ENCODE data around the gene AUP1.

The AUP1 gene

GRCh38 chr2:74522516-74522915 is 7.0 kb downstream of the AUP1 start:
- no peak for DNase-seq
- in situ Hi-C loops (cut with HindIII; ENCODE audit: low pct_ligation_motif_present, low pct_unique_long_range_greater_than_20kb, low sequenced_read_pairs), result no loop called here

GRCh38 chr2:74516650-74517049 is 12.9 kb downstream of the AUP1 start:
- in situ Hi-C loops (cut with HindIII; ENCODE audit: low pct_ligation_motif_present, low pct_unique_long_range_greater_than_20kb, low sequenced_read_pairs), result no loop called here

DNA sequence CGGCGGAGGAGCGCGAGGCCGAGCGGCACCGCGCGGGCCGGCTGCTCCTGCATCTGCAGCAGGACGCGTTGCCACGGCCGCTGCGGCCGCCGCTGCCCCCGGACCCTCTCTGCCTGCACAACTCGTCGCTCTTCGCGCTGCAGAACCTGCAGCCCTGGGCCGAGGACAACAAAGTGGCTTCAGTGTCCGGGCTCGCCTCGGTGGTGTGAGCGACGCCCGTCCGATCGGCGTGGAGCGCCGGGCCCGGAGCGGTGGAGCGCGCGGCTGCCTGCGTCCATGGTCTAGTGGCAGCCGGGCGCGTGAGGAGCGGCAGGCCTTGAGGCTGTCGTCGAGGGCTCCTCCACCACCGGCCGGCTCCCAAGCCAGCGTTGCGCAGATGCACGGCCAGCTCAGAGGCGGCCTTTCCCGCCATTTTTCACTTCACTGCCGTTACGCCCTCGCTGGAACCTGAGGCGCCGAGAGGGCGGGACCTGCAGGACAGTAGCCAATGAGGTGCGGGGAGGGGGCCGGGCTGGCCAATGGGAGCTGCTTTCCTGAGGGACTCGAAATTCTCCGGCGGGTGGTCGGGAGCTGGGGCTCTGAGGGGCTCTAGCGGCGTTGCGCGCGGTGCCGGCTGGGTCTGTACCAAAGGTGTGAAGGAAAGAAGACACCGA is 13.4 kb downstream of the AUP1 start:
- in situ Hi-C loops (cut with HindIII; ENCODE audit: low pct_ligation_motif_present, low pct_unique_long_range_greater_than_20kb, low sequenced_read_pairs), result no loop called here
- no peak for DNase-seq

More at GRCh38 chr2:74516650-74517049, 12.9 kb downstream of the AUP1 start:
- DNase-seq, result no peak

DNA sequence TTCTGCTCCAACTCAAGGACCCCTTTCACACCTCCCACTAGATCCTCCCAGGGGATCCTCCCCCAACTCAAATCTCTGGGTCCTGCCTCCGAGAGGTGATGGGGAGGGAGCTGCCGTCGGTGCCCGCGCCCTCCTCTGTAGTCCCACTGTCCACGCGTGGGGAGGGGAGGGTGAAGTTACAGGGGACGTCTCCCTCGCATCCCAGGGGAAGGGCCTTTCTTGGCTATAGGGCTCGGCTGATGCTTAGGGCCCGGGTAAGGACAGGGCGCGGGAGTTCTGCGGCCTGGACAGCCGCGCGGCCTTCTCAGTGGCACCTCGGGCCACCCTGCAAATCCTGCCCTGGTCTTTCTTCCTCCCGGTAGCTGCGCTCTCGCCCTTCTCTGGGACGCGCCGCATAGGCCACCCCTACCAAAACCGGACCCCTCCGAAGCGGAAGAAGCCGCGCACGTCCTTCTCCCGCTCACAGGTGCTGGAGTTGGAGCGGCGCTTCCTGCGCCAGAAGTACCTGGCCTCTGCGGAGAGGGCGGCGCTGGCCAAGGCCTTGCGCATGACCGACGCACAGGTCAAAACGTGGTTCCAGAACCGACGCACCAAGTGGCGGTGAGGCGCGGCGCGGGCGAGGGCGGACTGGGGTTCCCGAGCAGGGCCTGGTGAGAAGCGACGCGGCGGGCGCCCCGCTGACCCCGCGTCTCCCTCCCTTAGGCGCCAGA is 14.1 kb downstream of the AUP1 start:
- DNase-seq, result no peak
- in situ Hi-C loops (cut with HindIII; ENCODE audit: low pct_ligation_motif_present, low pct_unique_long_range_greater_than_20kb, low sequenced_read_pairs), result no loop called here

- in situ Hi-C loops (cut with HindIII; ENCODE audit: low pct_ligation_motif_present, low pct_unique_long_range_greater_than_20kb, low sequenced_read_pairs), result no loop called here
- DNase-seq, result no peak
These were observed 14.9 kb downstream of the AUP1 start, which contains the start of gene TLX2 for GRCh38 chr2:74514368-74515270. Gene TLX2, plus strand, starts transcription at chr2:74514450. Its CDS starts 357 bp downstream, at chr2:74514807.

GRCh38 chr2:74513605-74514367 is 15.7 kb downstream of the AUP1 start:
- in situ Hi-C loops (cut with HindIII; ENCODE audit: low pct_ligation_motif_present, low pct_unique_long_range_greater_than_20kb, low sequenced_read_pairs), result no loop called here
- DNase-seq, result no peak

DNA sequence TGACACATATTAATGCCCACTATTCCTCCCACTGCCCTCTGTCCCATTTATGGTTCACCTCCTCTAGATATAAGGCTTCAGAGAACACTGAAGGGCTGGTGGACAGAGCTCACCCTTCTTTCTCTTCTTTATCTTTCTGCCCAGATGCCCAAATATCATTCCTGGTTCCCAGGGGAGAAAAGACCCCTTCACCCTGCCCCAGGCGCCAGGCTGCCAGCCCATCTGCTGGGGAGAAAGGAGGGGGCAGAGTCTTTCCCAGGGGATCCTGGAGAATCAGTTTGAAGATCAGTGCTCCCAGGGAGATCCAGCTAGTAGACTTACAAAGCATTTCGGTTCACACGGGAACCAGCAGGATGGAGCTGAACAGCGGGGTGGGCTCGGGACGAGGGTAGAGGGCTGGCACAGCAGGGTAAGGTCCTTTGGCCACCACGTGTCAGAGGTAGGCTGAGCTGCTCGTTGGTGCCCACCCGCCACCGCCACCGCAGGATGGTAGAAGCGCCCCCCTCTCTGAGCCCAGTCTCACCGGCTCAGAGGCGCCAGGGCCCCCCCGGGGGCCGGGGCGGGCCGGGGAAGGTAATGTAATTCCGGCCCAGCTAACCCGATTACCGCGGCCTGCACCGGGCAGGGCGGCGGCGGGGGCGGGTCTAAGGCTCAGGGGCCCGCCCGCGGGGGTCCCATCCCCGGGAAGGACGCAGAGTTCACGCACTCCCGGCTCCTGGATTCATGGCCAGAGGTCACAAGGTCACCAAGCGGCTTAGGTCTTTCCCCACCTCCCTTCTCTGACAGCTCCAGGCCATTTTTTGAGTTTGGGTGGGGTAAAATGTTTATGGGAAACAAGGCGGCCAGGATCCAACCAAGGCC is 16.5 kb downstream of the AUP1 start:
- no peak for DNase-seq
- in situ Hi-C loops (cut with HindIII; ENCODE audit: low pct_ligation_motif_present, low pct_unique_long_range_greater_than_20kb, low sequenced_read_pairs), result no loop called here

DNA sequence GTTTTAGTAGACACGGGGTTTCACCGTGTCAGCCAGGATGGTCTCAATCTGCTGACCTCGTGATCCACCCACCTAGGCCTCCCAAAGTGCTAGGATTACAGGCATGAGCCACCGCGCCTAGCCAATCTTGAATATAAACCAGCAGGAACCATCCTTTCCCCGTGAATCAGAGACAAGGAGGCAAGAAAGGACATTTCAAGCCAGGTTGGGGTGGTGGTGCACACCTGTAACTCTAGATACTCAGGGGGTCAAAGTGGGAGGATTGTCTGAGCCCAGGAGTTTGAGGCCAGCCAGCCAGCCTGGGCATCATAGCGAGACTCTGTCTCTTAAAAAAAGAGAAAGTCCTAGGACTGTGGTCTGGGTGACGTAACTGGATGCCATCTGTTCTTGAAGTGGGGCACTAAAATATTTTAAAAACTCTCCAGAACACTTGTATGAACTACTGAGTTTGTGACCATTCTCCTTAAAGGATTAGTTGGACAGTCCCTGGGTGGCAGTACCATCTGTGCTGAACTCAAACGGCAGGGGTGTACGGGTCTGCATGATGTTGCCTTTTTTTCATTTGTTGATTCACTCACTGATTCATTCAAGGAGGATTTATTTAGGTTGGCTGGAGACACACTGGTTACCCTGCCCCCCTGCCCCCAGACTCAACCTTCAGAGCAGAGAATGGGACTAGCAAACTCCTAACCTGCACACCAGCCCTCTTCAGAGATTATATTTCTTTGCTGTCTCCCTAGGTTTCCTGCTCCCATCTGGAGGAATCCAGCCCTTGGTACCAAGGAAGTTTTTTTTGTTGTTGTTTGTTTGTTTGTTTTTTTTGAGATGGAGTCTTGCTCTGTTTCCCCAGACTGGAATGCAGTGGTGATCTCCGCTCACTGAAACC is 18.2 kb downstream of the AUP1 start:
- in situ Hi-C loops (cut with HindIII; ENCODE audit: low pct_ligation_motif_present, low pct_unique_long_range_greater_than_20kb, low sequenced_read_pairs), result no loop called here
- no peak for DNase-seq

DNA sequence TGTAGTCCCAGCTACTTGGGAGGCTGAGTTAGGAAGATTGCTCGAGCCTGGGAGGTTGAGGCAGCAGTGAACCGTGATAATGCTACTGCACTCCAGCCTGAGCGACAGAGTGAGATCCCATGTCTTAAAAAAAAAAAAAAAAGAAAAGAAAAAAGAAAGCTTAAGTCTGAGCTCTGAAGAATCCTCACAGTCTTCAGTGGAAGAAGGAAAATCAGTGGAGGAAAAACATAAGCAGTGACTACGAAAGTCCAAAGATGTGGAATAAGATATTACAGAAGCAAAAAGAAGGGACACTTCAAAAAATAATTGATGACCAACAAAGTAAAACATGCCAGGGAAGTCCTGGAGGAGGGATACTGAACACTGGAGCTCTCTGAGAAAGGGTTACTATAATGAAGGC is 19.2 kb downstream of the AUP1 start:
- in situ Hi-C loops (cut with HindIII; ENCODE audit: low pct_ligation_motif_present, low pct_unique_long_range_greater_than_20kb, low sequenced_read_pairs), result no loop called here
- no peak for DNase-seq

- in situ Hi-C loops (cut with HindIII; ENCODE audit: low pct_ligation_motif_present, low pct_unique_long_range_greater_than_20kb, low sequenced_read_pairs), result no loop called here
These were observed 21.5 kb downstream of the AUP1 start for GRCh38 chr2:74507926-74508520.

GRCh38 chr2:74507145-74507925 is 22.2 kb downstream of the AUP1 start, which contains the start of gene PCGF1:
Gene PCGF1, minus strand, starts transcription at chr2:74507695. Its CDS starts 27 bp downstream, at chr2:74507668.
- in situ Hi-C loops (cut with HindIII; ENCODE audit: low pct_ligation_motif_present, low pct_unique_long_range_greater_than_20kb, low sequenced_read_pairs), result no loop called here
- peak; percentile 99 for DNase-seq

More at GRCh38 chr2:74507926-74508520, 21.5 kb downstream of the AUP1 start:
- DNase-seq, result peak; percentile 32

- no peak for DNase-seq
- in situ Hi-C loops (cut with HindIII; ENCODE audit: low pct_ligation_motif_present, low pct_unique_long_range_greater_than_20kb, low sequenced_read_pairs), result no loop called here
These were observed 23.9 kb downstream of the AUP1 start for GRCh38 chr2:74505448-74506246.

- no peak for DNase-seq
- in situ Hi-C loops (cut with HindIII; ENCODE audit: low pct_ligation_motif_present, low pct_unique_long_range_greater_than_20kb, low sequenced_read_pairs), result no loop called here
These were observed 24.9 kb downstream of the AUP1 start for GRCh38 chr2:74504591-74504990.

DNA sequence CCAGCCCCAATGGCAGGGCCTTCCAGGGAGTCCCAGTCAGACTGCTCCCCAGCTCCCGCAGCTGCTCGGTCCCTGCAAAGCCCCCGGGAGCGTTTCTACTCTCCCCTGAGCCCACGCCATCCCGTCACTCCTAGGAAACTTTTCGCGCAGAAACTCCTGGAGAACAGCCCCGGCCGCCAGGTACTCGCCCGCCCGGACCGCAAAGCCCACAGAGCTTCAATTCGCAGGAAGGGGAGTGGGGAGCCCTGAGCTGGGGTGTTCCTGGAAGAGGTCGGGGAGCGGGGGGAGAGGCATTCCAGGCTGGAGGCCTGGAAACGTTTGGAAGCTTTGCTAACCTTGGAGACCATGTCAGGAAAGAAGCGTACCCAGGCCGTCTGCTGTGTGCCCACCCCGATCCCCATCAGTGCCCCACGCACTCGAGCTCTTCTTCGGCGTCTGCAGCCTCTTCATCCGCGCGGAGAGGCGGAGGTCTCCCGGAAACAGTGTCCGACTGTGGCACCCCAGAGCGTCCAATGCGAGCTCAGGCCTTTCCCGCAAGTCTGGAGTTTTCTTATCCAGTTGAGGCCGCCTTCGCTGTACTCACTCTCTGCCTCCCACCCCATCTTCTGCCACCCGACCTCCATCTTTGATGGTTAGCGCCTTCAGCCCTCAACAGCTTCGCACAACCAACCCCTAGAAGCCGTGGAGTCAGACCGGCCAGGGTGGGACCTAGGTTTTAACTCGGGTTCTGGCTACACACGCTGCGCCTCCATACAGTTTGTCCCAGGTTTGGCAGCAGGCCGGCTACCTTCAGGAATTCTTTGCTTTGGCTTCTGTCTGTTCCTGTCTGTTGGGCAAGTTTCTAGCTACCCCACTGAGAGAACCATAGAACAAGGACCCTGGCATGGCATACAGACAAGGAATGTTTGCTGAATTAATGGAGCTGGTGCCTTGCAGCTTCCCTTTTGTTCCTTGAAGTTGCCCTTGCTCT is 25.7 kb downstream of the AUP1 start:
- in situ Hi-C loops (cut with HindIII; ENCODE audit: low pct_ligation_motif_present, low pct_unique_long_range_greater_than_20kb, low sequenced_read_pairs), result no loop called here

More for the DNA sequence above, 25.7 kb downstream of the AUP1 start:
- DNase-seq, result no peak

Measured in ACHN (cell line).